ENCODE measurements around the gene KCNQ1.

Gene KCNQ1

DNA sequence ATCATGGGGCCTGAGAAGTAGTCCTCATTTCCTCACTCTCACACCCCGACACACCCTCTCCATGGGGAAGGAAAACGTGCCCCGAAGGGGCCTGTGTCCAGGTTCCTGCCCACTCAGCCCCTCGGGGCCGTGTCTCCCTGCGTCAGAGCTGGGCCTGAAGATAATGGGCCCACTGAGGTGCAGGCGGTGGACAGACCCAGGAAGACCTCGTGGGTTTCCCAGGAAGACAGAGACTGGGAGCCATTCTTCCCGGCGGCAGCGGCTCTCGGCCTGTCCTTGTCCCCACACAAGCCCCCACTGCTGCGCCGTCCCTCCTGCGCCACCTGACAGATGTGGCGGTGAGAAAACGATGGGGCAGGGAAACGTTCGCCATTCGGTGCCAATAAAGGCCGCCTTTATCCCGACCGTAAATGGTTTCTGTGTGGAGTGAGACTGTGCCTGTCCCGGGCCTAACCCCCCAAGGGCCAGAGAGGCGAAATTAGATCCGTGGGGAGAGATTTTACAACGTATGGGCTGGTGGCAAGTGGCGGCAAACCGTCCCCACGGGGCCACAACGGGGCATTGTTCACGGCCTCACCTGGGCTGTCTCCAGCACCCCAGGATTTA is 351.8 kb downstream of the KCNQ1 start:
- no peak for DNase-seq (ENCODE audit: low spot score)

DNA sequence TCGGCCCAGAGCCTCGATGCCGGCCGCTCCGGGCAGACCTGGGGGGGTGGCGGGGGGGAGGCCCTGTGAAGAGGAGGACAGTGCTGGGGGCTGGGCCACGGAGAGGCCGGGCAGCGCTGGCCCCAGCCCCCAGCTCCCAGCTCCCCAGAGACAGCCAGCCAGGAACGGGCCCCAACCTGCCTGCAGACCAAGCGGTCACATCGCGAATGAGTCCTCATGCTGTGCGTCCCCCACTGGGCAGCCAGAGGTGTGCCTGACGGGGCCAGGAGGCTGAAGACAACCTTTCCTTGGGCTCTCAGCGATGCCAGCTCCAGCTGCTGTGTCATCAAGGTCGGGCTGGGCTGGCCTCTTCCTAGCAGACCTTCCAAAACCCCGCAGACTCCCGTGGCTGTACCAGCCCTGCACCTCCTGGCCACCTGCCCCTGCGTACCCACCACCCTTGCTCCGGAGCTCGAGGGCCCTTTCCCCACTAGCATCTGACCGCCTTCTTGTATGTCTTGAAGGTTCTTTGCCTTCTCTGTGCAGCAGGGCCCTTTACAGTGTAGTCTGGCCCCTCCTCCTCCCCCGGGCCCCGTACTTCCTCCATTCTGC is 352.4 kb downstream of the KCNQ1 start:
- no peak for DNase-seq (ENCODE audit: low spot score)

DNA sequence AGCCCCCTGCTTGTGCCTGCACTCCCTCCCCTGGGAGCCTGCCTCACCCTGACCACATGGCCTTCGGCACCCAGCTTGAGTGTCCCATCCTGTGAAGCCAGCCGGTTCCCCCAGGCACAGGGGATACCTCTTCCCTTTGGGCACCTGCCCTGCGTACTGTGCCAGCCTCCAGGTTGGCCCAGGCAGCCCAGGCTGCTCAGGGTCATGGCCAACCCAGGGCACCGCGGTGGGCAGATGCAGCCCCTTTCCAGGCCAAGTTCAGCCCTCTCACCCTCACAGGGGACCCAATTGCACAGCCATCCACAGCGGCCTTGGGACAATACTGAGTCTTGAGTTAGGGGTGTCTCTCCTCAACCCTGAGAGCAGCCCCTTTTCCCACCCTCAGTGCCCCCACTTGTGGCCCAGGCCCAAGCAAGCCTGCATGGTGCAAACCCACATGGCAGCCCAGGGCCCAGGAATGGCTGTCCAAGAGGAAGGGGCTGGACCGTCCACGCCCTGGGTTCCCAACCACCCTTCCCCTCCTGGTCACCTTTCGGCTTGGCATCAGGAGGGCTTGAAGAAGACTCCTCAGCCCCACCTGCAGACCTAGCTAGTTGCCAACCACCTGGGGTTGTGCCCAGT is 353.0 kb downstream of the KCNQ1 start:
- no peak for DNase-seq (ENCODE audit: low spot score)

DNA sequence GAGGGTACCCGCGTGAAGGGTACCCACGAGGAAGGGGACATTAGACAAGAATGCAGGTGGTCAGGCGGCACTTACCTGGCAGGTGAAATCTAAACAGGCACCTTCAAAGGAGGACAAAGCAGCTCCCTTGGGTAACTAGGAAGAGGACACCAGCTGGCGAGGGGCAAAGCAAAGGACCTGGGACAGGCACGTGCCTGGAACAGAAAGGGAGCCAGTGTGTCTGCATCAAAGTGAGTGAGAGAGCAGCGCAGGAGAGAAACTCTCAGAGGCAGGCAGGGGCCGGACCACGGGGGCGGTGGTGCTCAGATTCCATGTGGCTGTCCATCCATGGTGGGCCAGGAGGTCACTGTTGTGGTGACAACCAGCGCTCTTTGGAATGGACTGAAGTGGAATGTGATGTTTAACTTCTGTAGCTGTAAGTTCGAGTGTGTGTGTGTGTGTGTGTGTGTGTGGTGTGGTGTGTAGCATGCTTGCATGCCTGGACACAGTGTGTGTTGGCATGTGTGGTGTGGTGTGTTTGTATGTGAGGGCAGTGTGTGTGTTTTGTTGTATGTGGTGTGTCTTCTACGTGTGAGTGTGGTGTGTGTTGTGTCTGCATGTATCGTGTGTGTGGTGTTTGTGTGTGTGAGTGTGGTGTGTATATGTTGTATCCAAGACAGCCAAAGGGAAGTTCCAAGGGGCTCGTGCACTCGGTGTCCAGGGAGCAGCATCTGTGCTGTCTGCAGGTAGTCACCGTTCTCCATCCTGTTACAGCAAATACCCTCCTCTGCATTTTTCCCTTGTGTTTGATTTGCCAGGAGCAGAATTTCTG is 354.3 kb downstream of the KCNQ1 start:
- DNase-seq (ENCODE audit: low spot score): no peak

DNA sequence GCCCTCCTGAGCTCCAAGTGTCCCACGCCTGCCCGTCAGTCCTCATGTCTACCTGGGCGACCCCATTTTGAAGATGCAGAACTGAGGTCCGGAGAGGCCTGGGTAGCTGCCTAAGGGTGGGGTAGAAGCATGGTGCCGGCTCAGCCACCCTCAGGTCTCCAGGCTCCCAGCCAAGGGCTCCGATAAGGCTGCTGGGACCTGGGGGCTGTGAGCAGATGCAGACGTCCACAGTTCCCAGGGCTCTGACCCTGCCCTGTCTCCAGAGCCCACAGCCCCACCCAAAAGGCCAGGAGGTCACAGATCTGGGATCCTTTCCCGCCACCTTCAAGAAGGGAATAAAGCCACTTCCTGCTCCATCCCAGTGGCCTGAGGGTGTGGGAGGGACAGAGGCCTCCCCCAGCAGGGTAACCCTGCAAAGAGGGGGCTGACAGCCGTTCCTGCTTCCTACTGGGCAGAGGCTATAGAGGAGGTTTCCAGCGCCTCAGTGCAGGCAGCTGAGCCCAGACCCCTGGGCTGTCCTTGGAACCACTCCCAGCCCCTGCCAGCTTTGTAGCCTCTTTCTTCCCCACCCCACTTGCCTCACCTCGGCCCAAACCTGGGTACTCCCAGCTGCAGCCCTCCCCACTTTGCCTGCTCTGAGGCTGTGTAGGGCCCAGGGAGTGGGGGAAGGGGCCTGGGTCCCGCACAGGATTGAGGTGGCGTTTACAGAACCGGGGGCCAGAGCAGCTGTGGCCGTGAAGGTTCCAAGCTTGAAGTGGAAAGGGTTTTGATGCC is 355.3 kb downstream of the KCNQ1 start:
- no peak for DNase-seq (ENCODE audit: low spot score)

DNA sequence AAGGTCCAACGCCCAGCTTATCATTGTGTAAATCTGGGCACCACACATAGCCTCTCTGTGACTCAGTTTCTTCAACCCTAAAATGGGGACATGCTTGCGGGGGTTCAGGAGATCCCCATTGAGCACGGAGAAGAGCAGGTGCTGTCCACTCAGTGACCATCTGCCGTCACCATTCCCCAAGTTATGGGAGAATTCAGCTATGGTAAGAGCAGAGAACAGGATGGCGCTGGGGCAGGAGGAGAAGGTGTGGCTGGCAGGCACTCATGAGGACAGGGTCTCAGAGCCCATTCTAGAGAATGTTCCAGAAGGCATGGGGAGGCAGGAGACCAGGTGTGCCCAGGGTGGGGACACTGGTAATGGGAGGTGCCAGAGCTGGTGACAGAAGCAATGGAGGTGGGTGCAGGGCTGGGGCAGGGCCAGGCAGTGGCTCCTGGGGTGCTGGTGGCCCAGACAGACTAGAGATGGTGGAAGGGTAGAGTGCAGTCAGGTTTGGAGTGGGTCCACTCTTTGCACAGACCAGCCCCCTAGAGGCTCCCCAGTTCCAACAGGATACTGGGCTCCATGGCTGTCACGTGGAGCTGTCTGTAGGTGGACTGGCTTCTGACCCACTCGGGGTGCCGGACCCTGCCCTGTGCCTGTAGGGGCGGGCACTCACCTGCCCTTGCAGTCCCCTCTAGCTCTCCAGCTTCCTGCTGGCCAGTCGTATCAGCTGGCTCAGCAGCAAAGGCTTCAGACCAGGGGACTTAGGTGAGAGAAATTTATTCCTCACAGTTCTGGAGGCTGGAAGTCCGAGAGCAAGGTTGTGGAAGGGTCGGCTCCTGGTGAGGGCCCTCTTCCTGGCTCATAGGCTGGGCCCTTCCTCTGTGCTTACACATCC is 356.1 kb downstream of the KCNQ1 start:
- DNase-seq (ENCODE audit: low spot score): no peak

DNA sequence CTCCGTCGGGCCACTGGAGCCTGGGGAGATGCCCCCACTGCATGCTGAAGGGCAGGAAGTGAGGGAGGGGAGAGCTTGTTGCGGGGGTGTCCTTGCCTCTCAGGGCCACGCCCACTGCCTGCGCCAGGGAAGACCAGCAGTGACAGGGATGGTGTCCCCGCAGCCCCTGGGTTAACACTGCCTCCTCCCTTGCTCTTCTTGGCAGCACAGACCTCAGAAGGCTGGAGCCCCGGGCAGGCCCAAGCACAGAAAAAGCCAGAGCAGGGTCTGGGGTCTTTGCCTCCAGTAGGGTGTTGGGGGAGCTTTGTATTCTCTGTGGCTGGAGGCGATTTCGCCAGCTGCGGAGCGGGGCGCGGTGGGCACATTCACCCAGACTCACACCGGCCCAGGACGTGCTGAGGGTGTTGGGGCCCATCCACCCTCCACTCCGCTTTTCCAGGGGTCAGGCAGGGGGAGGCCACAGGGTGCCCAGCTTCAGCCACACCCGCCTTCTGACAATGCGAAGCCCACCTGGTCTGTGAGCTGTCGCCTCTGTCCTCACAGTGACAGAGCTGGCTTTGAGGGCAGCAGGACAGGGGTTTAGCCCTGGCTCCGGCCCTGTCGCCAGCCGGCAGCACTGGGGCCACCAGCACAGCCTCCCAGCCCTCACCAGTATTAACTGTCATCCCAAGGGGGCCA is 357.0 kb downstream of the KCNQ1 start:
- no peak for DNase-seq (ENCODE audit: low spot score)

DNA sequence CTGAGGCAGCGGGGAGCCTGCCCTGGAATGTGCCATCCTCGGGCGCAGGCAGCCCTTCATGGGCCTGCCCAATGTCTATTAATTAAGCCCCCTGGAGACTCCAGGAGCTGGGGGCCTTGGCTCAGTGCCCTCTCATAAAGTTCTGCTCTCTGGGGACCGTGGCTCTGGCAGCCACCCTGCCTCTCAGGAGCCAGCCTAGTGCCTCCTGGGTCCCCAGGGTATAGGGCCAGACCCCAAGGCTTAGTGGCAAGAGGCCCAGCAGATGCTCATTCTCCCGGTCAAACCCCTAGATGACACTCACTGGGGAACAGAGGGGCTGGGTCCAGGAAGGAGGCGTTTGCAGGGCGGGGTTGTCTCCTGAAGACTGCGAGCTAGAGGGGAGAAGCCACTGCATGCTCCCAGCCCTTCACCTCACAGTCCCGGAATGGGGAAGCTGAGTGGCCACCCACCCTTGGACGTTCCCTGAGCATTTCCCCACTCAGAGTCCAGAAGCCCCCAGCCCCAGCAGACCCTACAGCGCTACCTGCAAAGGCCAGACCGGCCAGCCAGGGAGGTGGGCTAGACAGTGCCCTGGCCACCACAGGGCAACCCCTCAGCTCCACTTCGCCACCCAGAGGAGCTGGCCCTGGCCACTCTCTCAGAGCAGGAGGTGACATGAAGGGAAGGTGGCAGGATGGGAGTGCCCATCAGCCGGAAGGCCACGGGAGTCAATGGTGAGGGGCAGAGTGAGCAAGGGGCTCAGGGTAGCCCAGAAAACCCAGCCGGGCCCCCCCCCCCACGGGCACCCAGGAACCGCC is 357.8 kb downstream of the KCNQ1 start:
- no peak for DNase-seq (ENCODE audit: low spot score)

DNA sequence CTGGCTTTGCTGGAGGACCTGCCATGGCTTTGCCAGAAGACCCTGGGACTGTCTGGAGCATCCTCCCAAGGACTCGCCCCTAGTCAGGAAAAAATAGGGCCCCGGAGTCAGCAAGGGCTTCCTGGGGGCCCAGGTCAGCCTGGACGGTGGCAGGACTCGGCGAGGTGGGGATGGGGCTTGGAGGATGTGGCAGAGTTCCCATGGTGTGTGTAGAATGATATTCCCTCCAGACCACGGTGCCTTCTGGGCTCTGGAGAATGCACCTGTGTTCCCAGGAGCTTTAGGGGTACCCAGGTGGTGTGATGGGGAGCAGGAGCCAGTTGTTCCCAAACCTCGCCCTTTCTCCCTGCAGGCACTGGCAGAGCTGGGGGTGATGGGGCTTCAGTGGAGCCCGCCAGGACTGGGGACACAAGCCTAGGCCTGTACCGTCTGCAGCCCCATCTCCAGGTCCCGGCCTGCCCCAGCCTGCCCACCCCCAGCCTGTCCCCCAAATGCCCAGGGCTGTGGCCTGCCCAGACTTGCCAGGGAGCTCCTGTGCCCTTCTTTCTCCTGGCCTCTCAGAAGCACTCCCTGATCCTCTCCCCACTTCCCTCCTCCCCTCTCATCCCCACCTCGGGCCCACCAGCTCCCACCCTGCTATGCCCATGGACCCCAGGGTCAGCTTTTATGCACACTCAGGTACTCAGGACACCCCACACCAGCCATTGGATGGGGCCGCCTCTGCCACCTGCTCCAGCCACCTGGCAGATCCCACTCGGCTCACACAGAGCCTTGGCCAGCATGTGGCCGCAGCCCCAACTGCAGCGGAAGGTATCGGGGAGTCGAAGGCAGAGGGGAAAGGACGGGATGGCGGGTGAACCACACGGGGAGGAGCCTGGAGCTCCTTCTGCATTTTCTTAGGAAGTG is 358.6 kb downstream of the KCNQ1 start:
- no peak for DNase-seq (ENCODE audit: low spot score)

DNA sequence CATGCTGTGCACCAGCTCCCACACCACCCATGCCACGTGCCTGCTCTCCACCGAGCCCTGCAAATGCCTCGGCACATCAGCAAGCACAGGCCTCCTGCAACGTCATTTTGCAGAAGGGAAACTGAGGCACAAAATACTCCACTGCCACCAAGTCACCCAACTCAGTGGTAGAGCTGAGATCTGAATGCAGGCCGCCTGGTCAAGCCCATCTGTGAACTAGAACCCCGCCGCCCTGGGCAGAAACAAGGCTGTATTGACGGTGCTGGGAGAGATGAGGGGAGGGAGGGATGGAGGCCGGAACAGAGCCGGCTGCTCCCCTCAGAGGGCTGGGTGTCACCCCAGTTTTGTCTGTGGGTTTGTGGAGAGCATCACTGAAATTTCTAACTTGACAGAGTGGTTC is 359.4 kb downstream of the KCNQ1 start:
- DNase-seq (ENCODE audit: low spot score): no peak

DNA sequence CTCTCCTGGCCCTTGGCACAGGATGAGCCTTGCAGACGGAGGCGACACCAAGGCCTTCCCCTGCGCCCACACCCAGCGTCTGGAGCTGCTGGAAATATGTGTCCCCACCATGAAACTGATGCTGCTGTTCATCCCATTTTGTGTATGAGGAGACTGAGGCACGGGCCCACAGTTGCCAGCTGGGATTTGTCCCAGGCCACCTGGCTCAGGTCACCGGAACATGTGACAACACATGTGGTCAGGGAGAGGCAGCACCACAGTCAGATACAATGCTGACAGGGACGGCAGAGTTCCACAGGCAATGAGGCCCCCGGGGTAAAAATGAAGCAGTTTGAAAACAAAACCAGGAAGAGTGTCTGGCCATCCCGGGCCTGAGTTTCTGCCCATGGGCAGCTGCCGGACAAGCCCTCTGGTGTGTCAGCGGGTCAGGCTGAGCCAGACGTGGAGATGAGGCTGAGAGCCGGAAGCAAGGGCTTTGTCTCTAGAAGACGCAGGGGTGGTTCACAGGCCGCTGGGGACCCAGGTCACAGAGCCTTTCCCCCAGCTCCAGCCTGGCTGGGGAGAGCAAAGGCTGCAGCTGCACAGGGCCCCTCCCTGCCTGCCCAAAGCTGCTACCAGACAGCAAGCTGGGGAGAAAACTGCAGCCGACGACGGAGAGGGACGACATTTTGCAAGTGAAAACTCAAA is 360.0 kb downstream of the KCNQ1 start:
- DNase-seq (ENCODE audit: low spot score): no peak

DNA sequence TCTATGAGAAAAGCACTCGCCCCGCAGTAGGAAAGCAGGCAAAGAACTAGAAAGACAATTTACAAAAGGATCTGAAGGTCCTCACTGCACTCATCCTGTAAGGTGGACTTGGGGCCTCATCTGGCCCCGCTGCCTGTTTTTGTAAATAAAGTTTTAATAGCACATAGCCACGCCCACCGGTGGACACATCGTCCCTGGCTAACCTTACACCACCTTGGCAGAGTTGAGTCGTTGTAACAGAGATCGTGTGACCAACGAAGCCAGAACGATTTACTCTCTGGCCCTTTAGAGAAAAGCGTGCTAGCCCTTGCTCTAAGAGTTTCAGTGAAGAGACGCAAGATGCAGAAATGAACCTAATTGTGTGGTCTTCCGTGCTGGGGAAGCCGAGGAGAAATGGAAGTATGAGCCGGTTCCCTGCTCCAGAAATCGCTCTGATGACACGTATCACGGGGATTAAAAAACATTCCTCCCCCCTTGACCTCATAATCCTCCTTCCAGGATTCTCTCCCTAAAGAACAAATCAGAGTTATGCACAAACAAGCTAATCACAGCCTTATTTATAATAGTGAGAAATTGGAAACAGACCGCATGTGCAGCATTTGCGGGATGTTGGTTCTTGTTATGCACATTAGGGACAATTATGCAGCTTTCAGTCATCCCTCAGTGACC is 360.7 kb downstream of the KCNQ1 start:
- no peak for DNase-seq (ENCODE audit: low spot score)

DNA sequence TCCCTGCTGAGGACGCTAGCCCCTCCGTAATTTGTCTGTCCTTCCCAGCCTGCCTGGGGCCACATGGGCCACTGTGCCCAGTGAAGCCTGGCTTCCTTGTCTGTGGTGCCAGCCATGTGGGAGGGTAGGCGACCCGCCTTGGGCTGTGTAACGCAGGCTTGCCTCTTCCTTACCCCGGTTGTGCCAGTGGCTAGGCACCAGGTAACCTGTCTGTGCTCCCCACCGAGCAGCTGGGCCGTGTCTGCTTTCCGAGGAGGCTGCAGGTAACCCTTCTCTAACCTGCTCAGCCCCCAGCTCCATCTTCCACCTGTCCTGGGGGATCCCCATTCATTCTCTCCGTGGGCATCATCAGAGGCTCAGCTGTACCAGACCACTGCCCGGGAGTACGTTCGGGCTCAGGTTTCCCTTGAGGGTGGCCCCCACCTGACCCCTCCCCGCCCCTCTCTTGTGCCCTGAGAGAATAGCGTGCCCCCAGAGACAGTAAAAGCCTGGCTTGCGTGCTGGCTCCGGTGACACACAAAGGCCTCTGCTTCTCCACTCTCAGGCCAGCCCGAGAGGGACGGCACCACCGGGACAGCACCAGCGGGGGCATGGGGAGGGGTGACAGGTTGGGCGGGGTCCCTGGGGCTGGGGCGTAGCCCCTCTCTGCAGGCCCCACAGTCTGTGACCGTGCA is 361.7 kb downstream of the KCNQ1 start:
- DNase-seq (ENCODE audit: low spot score): no peak

DNA sequence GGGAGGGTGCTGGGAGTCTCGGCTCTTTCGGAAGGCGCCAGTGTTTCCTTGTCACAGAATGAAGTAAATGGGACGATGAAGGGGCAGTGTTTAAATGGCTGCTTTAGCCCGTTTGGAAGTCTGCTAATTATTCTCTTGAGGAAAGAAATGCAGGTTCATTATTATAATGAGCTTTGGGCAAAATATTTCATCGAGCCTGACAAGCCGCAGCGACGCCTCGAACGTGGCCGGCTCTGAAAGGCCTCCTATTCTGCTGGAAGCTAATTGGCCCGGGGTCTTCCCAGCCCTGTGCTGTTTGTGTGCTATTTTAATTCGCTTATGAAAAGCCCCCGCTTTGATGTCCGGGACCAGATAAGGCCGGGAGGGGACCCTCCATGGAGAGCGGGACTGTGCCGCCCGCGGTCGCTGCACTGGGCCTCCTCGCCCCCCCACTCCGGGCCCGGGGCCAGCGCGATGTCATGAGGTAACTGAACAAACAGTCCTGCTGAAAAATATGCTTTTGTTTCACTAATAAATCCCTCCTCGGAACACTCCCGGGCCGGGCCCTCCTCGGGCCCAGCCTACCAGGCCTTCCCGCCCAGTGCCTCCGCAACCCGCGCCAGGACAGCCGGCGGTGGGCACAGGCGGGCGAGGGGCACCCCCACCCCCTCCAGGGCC is 362.3 kb downstream of the KCNQ1 start:
- peak; percentile 50 for DNase-seq (ENCODE audit: low spot score)

DNA sequence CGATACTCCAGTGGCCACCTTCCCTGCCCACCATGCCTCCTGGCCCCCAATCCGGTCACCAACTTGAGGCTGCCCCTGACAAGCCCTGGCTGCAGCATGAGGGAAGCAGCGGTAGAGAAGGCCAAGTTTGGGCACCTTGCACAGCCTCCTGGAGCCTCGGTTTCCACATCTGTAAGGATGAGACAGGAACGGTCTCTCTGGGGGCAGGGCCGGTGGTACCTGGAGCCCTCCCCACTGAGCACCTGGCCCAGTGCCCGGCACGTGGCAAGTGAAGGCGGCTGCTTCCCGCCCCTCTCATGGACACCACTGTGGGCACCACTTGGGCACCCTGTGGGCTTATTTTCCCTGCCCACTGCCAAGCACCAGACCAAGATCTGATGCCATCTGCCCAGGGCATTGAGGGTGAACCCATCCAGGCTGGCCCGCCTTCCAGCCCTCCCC is 363.0 kb downstream of the KCNQ1 start:
- DNase-seq (ENCODE audit: low spot score): no peak

All from AG20443 (cell line).